ENCODE measurements around the gene ADGRE1.

The ADGRE1 gene

DNA sequence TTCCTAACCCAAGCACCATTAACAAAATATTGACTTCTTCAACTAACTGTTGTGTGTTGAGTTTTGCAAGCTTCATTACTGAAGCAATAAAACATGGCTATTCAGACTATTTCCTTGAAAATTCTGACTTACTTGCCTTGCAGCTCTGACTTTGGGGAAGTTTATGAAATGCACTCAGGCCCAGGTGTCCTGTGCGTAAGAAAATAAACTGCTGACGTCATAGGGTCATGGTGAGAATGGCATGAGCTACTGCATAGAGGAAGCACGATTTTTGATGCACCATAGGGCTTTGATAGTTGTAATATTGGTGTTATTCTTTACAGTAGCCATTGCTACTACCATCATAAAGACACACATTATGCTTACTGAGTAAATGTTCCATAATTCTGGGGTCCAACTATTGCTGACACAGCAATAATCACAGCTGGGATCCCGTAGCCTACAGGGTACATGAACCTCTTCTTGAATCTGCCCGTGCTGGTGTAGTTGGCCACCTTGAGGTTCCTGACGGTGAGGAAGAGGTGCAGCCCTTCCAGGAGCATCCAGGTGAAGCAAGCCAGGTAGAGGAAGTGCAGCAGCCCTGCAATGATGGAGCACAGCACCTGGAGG, 76.0 kb downstream of the ADGRE1 start:
- DNase-seq = no peak

DNA sequence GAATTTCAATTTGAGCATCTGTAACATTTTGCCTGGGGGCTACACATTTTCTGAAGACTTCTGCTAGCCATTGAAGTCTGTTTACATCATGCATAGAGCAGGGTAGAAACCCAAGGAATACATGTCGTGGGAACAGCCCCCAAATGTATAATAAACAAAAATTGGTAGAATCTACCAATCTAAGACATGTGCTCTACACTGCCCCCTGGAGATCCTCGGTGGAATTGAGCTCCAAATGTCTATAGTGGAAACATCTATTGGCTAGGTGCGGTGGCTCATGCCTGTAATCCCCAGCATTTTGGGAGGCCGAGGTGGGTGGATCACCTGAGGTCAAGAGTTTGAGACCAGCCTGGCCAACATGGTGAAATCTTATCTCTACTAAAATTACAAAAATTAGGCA, 76.6 kb downstream of the ADGRE1 start:
- no peak for DNase-seq

DNA sequence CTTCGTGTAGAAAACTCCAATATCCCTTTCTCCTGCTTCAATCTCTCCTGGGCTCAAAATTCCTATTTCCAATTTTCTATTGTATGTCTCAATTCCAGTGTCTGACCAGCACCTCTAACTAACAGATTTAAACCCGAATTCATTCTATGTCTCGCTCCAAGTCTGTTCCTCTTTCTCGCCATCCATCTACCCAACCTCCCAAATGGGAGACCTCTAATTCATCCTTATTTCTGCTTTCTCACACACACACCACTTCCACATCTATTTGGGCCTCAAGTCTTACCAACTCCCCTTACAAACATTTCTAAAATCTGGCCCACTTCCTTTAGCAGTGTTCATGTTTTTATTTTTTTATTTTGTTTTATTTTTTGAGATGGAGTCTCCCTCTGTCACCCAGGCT, 80.6 kb downstream of the ADGRE1 start:
- no peak for DNase-seq

DNA sequence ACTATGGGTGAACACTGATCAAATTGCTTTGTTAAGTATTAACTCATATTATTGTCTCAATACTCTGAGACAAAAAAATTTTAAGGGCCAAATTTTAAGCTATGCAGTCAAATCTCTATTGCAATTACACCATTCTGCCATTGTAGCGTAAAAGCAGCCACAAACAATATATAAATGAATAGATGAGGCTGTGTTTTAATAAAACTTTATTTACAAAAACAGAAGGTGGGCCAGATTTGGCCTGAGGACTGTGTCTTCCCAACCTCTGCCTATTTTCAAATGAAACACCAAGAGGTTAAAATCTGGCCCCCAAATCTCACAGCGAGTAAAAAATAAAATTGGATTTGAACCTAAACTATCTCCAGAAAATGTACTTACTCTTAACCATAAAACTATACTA, 82.1 kb downstream of the ADGRE1 start:
- DNase-seq = no peak

DNA sequence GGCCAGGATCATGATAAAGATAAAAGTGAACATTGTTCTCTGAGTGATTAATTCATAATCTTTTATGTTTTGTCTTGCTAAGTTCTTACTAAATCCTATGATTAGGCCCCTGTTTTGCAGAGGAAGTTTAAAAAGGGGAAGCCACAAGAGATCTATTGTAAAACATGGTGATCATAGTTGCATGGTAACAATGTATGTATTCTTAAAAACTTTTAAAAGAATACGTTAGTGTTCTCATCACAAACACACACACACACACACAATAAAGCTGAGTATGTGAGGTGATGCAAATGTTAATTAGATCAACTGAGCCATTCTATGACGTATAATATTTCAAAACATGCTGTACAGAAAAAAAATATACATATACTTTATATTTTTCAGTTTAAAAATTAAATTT, 82.6 kb downstream of the ADGRE1 start:
- no peak for DNase-seq

DNA sequence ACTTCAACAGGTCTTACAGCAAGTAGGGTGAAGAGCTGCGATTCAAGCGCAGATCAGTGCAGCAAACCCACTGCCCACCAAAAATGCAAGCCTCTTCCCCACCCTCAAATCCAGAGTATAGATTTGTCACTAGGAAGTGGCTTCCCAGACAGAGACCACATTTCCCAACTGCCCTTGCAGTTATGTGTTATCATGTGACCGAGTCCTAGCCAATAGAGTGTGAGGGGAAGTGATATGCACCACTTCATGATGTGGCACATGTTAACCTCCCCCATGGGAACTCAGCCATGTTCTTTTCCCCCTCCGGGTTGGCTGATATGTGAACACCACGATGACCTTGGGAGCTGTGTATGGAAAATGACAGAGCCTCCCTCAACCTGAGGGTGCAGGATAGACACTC, 83.1 kb downstream of the ADGRE1 start:
- no peak for DNase-seq

DNA sequence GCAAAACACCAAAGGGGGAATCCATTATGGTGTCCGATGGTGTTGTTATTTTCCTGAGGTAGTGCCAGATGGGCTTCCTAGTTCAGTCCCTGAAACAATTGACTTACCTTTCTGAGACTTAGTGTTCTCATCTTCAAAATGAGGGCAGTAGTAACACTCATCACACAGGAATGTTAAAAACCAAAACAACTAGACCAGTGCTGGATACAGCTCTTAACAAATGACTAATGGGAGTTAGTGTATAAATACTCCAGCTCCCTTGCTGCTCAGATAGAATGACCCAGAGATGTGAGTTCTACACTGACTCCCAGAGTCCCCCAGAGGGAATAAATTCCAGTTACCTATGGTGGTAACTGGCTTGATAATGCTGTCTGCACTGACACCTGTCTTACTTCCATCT, 84.0 kb downstream of the ADGRE1 start:
- no peak for DNase-seq

DNA sequence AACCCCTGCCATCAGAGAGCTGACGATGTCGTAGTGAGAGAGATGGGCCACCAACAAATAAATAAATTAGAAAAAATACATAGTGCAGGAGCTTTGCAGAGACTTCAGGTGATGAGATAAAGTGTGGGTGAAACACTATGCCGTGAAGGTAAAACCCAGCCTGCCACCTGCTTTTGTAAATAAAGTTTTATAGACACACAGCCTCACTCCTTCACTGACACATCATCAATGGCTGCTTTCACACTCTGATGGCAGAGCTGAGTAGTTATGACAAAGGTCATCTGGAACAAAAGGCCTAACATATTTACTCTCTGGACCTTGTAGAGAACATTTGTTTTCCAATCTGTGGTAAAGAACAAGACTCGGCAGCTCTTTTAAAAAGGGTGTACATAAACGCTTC, 88.8 kb downstream of the ADGRE1 start:
- DNase-seq = no peak

DNA sequence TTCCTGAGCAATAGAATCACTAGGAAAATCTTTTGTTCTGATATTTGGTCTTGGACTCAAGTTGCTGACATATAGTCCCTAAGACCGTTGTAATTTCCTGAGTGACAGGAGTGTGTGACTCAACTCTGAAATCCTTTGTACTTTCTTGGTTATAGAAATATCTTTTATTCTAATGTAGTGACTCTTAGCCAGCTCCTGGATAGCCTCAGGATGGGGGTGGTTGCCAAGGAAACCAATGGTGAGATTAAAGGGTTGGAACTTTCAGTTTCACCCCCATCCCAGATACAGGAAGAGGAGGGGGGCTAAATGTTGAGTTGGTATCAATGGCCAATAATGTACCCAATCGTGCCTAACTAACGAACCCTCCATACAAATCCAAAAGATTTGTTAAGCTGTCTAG, 92.0 kb downstream of the ADGRE1 start:
- DNase-seq = no peak

DNA sequence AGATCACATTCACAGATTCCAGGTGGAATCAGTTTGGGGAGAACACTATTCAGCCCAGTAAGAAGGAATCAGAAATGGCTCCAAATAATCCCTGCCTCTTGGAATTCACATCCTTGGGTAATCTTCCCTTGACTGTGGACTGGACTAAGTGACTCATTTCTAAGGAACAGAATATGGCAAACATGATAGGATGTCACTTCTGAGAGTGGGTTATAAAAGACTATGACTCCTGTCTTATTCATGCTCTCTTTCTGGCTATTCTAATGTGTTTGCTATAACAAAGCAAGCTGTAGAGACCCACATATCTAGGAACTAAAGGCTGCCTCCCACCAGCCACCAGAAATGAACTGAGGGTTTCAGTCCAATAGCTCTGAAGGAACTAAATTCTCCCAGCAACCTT, 96.1 kb downstream of the ADGRE1 start:
- no peak for DNase-seq

DNA sequence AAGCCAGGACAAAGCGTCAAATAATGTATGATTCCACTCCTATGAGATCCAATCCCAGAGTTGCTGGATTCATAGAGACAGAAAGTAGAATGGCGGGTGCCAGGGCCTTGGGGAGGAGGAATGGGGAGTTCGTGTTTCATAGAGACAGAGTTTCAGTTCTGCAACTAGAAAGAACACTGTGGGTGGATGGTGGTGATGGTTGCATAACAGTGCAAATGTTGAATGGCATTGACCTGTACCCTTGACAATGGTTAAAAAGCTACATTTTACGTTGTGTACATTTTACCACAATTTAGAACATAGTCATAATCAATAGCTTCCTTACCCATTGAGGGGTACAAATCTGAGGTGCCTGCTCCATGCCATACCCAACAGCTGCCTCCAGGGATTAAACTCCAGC, 100.5 kb downstream of the ADGRE1 start:
- DNase-seq = no peak

DNA sequence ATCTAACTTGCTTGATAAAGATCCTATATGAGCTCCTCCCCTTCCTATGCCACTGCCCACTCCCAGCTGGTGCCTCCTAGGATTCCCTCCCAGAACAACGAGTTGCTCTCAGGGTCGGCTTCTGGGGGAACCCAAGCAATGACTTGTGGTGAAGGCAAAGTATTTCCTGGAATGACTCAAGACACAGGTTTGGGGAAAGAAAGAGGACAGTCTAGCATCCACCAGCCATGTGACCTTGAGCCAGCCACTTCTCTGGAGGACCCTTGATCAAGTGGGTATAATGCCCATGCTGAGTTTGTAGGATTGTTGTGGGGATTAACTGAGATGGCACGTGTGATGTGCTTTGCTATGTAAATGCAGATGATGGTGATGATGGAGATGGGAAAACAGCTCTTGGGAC, 100.9 kb downstream of the ADGRE1 start:
- no peak for DNase-seq

Data from activated gamma-delta T cell (primary cell).